GM21528 (cell line): ENCODE data around the gene SLC29A2.
A peak's percentile ranks its signal among the peaks of the same experiment; 100 is the strongest.
"Not testable (repeated sequence)": the region's sequence is repeated elsewhere in the genome, so short reads cannot be mapped to it uniquely, and the experiment has no call there.

Experiments used
- ATAC-seq: cut with Tn5 transposase; IDR thresholded peaks from one replicate; pipeline ENCODE4 v1.9.1; 2021; ENCODE audit warnings: mild to moderate bottlenecking, moderate library complexity; ENCODE audit not compliant: unreplicated experiment, low FRiP score

SLC29A2 gene

DNA sequence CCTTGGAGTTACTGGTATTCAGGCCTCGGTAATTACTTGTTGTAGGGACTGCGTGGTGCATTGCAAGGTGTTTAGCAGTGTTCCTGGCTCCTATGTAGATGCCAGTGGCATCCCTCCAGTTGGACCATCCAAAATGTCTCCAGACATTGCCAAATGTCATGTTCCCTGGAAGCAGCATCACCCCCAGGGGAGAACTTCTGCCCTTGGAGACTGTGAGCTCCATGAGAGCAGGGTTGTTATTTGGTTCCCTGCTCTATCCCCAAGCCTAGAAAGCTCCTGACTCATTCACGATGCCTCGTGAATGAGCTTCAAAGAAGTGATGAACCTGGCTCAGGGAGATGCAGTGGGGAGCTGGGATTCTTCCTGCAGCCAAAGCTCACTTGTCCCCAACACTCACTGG, 50.0 kb downstream of the SLC29A2 start:
- no peak for ATAC-seq

DNA sequence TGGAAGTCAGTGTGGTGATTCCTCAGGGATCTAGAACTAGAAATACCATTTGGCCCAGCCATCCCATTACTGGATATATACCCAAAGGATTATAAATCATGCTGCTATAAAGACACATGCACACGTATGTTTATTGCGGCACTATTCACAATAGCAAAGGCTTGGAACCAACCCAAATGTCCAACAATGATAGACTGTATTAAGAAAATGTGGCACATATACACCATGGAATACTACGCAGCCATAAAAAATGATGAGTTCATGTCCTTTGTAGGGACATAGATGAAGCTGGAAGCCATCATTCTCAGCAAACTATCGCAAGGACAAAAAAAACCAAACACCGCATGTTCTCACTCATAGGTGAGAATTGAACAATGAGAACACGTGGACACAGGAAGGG, 50.8 kb downstream of the SLC29A2 start:
- ATAC-seq = not testable (repeated sequence)

DNA sequence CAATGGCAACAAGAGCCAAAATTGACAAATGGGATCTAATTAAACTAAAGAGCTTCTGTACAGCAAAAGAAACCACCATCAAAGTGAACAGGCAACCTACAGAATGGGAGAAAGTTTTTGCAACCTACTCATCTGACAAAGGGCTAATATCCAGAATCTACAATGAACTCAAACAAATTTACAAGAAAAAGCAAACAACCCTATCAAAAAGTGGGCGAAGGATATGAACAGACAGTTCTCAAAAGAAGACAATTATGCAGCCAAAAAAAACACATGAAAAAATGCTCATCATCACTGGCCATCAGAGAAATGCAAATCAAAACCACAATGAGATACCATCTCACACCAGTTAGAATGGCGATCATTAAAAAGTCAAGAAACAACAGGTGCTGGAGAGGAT, 51.3 kb downstream of the SLC29A2 start:
- not testable (repeated sequence) for ATAC-seq

DNA sequence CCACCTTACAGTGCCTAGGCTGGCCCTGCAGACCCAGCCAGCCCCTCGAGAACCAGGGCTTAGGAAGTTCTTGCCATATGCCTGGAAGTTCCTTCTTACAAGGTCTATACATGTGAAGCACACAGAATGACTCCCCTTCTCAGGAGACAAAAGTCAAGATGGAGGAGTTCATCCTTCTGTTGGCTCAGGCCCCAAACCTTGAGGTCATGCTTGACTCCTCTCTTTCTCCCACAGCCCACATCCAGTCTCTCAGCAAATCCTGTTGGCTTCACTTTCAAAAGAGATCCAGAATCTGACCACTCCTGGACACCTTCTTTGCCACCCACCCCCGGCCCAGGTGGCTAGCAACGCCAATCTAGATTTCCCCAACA, 53.0 kb downstream of the SLC29A2 start:
- no peak for ATAC-seq

GRCh38 chr11:66317723-66318599, 53.6 kb downstream of the SLC29A2 start:
- no peak for ATAC-seq

DNA sequence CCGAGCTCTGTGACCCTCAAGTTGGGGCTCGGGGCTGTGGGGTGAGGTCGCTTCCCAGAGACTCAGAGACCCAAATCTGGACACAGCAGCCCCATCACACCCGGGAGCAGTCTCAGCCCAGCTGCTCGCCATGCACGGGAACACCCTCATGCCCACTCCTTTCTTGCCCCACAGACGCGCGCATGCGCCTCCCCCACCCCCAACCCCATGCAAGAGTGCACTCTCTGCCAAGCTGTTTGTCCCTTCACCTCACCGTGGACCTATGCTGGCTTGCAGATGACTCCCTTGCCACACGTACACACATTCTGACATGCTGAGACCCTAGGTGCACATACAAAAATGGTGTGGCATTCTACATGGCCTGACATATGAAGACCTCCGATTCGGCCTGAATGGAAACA, 54.2 kb downstream of the SLC29A2 start:
- no peak for ATAC-seq

- no peak for ATAC-seq
Measured at GRCh38 chr11:66316849-66317251, 54.7 kb downstream of the SLC29A2 start, which contains the start of gene CD248. CD248 (minus strand) TSS chr11:66317044; CDS start chr11:66317027, 17 bp downstream.

DNA sequence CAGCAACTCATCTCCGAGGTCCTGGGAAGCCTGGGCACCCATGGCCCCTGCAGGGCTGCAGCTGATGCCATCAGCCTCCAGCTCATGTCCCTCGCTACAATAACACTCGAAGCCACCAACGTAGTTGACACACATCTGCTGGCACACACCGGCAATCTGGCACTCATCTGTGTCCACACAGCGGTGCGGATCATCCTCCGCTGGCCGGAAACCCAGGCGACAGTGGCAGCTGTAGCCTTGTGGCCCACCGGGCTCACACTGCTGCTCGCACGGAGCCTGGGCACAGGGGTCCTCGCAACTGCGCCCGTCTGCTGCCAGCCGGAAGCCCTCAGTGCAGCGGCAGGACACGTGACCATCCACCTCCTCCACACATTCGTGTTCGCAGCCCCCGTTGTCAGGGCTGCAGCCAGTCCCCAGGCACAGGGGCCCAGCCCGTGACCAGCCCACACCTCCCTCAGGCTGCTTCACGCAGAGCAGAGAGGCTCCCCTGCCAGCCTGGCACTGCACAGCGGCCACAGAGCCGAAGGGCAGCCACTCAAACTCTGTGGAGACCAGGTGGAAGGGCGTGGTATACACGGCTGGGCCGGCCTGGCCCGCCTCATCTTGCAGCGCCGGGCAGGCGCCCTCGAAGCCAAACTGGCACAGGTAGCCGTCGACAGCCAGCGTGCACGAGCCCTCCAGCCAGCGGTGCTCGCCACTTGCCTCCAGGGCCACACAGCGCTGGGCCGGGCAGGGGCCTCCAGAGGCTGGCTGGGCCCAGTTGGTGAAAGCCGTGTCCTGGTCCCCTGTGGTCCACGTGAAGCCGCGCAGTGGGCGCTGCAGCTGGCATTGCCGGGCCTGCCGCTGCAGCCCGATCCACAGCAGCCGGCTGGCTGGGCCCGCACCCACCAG, 55.4 kb downstream of the SLC29A2 start:
- ATAC-seq = no peak

DNA sequence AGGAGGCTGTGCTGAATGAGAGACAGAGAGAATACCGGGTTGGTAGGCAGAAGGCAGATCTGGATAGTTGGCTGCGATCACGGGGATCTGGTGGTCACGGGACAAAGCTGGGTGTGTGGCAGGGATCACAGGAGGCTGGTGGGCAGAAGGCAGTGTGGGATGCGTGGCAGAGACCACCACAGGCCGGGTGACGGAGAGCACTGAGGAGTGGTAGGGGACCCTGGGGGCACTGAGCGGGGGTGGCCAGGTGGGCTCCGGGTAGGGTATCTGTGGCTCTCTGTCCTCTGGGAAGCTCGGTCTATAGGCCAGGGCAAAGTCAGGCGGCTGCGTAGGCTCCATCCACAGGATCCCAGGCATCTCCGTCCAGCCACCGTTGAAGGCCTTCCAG, 56.1 kb downstream of the SLC29A2 start:
- no peak for ATAC-seq

DNA sequence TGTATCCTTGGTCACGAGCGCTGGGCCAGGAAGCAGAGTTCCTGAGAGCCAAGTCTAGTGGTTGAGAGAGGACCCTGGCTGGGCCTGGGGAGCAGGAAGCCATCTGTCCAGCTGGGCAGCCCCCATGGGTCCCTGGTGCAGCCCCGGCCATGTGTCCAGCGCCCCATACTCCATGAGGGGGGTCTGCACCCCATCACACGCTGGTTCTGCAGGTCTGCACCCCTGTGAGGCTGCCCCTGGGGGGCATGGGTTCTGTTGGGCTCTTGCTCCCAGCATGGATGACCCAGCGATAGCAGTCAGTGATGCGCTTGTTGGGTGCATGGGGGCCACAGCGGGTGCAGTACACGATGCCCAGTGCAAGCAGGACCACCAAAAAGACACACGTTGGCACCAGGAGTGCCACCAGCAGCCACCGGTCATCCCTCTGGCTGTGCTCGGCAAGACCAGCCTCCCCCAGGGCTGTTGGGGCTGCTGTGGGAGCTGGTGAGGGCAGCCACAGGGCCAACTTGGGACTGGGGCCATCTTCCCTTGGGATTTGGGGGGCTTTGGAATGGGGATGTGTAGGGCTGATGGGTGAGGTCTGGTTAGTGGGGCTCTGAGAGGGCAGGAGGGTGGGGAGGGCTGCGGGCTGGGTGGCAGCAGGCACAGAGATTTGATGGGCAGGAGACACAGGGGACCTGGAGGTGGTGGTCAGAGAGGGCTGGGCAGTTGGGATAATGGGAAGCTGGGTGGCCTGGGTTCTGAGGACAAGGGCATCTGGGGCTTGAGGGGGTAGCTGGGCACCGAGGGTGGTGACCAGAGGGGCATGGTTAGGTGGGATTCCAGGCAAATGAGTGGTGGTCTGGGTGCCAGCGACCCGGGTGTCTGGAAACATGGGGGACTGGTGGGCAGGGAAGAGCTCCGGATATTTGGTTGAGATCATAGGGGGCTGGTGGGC, 56.7 kb downstream of the SLC29A2 start:
- no peak for ATAC-seq

- ATAC-seq = no peak
Measured at GRCh38 chr11:66314186-66314501, 57.4 kb downstream of the SLC29A2 start.

- ATAC-seq = no peak
Measured at GRCh38 chr11:66313321-66314185, 58.0 kb downstream of the SLC29A2 start.

DNA sequence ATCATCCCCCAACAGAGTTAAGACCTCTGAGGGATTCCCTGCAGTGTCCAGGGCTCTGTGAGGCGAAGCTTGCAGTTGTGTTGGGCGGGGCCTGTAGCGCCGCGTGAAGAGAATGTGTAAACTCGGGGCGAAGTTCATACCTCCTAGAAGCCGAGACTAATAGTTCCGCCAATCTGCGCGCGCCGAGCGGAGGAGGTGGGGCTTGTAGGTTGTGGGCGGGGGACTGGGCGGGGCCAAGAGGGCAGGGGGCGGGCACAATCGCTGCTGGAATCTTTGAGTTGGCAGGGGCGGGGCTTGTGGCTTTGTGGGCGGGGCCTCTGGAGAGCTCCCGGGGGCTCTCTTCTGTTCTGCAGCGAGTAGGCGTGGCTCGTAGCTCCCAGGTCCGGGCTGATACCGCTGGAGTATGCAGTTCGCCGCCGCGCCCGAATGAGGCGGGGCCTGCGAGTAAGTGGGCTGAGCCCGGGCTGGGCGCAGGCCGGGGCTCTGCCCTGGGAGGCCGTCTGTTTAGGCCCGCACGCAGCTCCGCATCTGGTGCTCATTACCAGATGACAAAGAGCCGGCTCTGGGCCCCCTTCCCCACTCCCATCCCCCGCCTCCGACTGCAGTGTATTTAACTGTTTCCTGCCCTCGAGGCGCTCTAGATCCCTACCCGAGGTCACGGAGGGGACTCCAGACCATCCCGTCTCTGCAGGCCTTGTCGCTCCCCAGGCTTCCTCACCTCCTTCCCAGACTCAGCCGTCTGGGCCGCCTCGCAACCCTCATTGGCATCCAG, 58.8 kb downstream of the SLC29A2 start:
- peak; percentile 59 for ATAC-seq
